Sciatic nerve (tissue), 2 donors: Measurements from ENCODE around the gene LTN1. TPM values are rescaled to one million over a fixed set of nuclear protein-coding genes. Genes with fewer than 3 reads are reported as not detected.
"Not testable (repeated sequence)": the region's sequence is repeated elsewhere in the genome, so short reads cannot be mapped to it uniquely, and the experiment has no call there.

Source experiments
- ATAC-seq: fragments of 200-7000 bp; cut with Tn5 transposase; one replicate; pipeline ENCODE4 v1.9.1; 2020; ENCODE audit warnings: mild to moderate bottlenecking, moderate library complexity
- DNase-seq: peaks from one replicate; pipeline ENCODE4 v3.0.0-alpha.2; 2020; ENCODE audit warnings: low spot score
- intact Hi-C: fragments of 100-400 bp; cut with DNase I; formaldehyde crosslinking; loops from one replicate; pipeline ENCODE4 v1.14.2; 2022
- total RNA-seq: library from RNA; stranded (reverse); fragmentation: NEBNext Ultra II Directional; extraction: Animal tissue kit (Norgen Biotek cat#: 25700); gene quantifications from one replicate; pipeline ENCODE4 v1.2.1, GENCODE V29; 2021
- donor health status: DM: no; HTN: no; CAD: no.
- donor health status: DM: no; HTN: no; CAD: no.

The LTN1 gene
- total RNA-seq, 1 donor from 2014 or later = 35.6 TPM

DNA sequence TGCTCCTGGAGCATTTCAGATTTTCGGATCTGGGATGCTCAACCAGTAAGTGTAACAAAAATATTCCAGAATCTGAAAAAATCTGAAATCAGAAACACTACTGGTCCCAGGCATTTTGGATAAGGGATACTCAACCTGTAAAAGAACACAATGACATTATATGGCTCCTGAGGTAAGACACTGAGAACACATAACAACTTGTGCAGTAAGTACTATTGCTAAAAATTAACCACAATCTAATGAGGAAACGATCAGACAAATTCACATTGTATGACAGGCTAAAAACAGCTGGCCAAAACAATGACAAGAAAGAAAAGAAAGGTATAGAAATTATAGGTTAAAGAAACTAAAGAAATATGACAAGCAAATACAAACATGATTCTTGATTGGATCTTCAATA lies 54.9 kb downstream of the LTN1 start:
- intact Hi-C loops = no loop called here
- ATAC-seq (no peak), DNase-seq (no peak)

DNA sequence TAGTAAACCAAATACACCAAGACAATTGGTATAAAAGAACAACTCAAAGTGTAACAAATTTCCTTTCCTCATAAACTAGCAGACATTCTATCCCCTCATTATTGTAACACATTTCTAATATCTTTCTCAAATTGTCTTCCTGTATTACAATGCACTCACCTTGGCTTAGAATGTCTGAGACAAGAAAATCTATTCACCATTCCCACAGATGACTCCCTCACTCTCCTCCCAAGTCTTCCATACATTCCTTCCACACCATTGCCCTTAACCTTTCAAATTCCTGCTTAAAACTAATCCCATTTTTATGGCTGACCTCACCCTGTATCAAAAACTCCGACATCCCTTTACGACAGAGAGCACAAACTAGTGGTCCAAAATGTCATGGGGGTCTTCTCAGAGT lies 56.0 kb downstream of the LTN1 start:
- intact Hi-C loops = no loop called here
- ATAC-seq = no peak

DNA sequence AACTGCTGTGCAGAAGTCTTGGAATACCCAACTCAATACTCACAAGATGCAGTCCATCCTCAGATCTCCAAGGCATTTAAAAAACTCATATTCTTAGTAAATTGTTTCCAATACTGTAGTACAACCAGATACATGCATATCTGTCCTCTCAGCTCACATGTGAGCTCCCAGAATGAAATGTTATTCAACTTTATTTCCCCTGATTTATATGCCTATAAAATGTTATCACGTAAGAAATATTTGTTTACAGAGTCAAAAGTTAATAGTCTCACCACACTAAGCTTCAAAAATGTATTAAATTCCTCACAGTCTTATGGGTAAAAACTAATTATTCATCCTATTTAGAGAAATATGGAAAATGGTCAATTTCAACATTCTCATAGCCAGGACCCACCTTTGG lies 56.6 kb downstream of the LTN1 start:
- intact Hi-C loops = no loop called here
- ATAC-seq (no peak), DNase-seq (no peak)

More for the DNA sequence above, 56.0 kb downstream of the LTN1 start:
- DNase-seq = no peak

DNA sequence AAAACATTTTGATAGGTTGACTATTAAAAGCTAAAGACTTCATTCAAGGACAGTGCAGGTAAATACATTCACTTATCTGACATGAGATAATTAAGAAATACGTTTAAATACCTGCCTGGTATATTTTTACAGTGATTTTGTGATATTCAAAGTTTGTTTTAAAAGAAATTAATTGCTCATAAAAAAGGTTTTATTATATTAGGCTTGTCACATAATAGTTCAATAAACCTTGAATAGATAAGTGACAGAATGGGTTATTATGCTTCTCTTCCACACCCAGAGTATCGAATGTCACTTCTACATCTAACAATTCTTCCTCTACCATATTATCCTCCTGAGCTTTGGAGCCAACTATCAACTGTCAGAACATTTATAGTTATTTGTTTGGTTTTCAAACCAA lies 60.0 kb downstream of the LTN1 start:
- DNase-seq = no peak
- ATAC-seq = no peak
- intact Hi-C loops = no loop called here

DNA sequence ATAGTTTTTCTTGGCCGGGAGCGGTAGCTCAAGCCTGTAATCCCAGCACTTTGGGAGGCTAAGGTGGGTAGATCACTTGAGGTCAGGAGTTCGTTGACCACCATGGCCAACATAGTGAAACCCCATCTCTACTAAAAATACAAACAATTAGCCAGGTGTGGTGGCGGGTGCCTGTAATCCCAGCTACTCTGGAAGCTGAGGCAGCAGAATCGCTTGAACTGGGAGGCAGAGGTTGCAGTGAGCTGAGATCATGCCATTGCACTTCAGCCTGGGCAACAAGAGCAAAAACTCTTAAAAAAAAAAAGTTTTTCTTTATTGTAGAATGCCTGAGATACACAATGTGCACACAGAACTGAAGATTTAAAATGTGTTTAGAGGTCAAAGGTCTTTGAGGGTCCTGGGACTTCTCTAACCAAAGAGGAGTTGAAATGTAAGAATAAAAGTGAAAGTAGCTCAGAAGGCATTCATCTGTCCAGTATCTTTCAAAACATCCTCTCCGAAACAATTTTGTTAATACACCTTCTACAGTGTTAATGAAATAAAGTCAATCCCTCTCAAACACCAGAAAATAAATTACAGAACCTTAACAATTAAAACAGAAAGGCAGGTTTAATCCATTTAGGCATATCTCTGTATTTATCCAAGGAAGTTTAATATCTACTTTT lies 60.8 kb downstream of the LTN1 start:
- DNase-seq, ATAC-seq, intact Hi-C loops: not testable (repeated sequence)

DNA sequence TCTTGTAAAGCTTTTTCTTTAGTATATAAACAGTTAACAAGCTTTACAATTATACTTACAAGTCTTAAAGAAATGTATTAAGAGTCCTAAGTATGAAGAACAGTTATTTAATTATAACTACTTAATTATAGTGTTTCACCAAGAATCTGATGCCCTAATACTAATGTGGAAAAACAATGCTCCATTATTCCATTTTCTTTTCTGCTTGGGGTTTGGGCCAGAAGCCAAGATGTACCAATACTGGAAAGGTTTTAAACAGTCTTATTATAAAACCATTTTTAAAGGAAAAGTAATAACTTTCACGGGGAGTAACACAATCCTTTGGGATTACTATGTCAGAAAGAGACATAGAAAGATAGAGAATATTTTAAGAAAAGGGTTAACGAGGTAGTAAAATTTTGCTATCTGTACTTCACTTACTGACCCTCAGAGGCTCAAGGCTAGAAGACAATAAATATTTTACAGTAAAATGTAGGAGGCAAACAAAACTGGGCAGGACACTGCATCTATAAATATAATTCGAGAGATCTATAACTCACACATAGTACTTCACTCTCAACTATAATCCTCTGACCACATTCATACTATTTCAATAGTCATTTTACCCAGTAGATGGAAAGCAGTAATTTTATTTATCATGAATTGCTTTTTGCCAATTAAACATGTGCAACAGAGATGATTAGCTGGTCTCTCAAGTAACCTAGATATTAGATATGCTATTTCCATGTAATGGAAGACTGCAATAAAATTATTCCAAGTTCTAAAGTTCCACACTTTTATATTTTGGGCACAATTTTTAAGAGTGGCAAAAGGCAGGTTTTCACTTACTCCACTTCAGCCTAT lies 63.9 kb downstream of the LTN1 start:
- ATAC-seq = no peak
- intact Hi-C loops = no loop called here
- DNase-seq = no peak

DNA sequence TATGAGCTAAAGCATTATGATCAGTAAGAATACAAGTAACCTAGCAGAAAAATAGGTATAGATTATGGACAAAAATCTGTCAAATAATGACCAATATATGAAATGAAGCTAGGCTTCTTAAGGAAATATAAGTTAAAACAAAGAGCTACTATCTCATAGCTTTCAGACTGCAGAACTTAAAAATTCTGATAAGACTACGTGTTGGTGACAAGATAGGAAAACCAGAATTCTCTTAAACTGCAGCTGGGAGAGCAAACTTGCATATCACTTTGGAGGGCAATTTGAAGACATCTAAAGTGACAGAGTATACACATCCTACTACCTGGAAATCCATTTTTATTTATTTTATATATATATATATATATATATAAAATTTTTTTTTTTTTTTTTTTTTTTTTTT lies 65.5 kb downstream of the LTN1 start:
- ATAC-seq = no peak
- DNase-seq = no peak
- intact Hi-C loops = no loop called here

DNA sequence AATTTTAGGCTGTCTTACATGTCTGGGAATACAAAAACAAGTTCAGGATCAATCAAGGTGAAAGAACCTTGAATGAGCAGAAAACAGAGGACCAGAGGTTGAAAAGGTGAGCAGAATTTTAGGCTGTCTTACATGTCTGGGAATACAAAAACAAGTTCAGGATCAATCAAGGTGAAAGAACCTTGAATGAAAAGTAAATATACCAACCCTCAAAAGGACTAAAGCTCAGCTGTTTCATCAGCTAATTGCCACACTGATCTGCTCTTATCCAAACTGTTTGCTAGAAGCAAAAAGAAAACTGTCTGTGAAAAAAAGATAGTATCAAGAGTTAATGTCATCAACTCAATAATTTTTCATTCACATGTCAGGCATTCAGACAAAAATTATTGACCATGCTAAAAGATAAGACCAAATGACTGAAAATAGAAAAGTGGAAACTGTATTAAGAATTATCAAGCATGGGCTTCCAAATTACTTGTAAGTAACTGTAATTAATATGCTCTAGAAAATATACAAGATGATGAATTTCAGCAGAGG lies 69.2 kb downstream of the LTN1 start:
- no peak for DNase-seq
- intact Hi-C loops = no loop called here
- no peak for ATAC-seq

DNA sequence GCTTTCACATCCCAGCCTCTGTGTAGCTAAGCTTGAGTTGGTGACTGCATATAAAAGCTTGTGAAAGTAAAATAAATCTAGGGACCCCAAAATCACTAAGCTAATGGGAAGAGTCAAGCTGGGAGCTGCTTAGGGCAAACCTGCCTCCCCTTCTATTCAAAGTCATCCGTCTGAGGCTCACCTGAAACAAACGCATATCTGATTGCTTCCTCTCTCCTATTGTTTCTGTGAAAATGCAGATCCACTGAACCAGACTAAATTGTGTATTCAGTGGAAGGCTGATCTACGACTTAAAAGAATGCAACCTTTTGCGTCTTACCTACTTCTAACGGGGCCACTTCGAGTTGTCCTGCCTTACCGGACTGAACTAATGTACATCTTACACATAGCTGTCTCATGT lies 70.3 kb downstream of the LTN1 start:
- intact Hi-C loops = no loop called here
- ATAC-seq (no peak), DNase-seq (no peak)

DNA sequence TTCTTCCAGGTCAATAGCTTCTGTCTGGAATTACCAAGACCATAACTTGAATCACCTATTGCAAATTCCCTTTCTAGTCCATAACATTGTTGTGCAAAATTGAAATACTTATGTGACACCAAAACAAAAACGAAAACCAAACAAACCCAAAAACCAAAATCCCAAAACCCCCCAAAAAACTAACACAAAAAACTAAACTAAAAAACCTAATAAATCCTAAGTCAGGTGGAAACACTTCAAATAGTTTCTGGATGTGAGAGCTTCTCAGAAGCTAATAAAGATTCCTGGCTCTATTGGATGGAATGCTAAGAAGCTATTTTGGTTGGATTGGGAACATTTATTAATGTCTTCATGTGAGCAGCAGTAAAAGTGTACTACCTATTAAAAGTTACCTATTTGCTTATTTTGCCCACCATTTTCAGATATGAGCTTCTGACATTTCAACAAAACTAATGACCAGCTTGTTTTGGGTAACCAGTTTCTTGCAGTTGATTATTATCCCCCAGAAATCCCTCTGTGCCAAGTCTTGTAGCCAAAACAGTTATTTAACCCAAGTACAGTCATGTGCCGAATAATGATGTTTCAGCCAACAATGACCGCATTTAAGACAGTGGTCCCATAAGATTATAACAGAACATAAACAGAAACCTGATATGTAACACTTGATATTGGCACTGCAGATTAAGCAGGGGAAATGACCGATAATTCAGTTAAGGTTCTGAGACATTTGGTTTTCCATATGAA lies 76.4 kb downstream of the LTN1 start:
- intact Hi-C loops = no loop called here
- peak; percentile 71 for ATAC-seq
- no peak for DNase-seq

DNA sequence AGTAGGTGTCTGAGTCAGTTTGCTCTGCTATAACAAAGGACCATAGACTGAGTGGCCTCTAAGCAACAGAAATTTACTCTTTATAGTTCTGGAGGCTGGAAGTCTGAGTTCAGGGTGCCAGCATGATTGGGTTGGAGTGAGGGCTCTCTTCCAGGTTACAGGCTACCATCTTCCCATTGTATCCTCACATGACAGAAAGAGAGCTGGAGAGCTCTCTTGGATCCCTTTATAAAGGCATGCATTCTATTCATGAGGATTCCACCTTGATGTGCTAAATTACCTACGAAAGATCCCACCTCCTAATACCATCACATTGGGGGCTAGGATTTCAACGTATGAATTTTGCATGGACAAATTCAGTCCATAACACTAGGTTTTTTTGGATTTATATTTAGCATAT lies 79.6 kb downstream of the LTN1 start:
- DNase-seq (no peak), ATAC-seq (no peak)
- intact Hi-C loops = no loop called here

DNA sequence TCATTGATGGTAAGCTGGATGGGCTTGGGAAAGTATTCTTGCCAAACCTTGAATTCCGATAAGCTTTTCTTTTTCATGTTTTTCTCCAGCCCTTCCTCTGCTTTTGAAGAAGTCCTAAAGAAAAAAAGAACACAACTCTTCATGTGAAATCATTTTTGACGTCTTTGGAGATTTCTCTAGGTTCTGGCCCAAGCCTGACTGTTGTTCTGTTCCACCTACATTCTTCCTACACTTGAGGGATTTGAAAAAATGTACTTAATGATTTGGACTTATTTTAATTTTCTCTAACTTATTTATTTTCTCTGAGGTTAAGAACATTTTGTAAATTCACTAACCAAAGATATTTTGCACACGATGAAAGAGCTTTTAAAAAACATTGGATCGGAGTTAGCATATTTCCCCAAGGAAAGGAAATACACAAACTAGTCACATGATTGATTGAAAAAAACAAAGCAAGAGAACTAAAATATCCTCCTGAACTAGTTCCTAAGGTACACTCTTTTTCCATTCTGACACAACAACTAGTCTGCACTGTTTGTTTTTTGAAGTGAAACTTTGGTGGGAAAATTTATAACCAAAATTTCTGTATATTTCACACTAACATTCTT lies 82.3 kb downstream of the LTN1 start:
- intact Hi-C loops = no loop called here
- no peak for DNase-seq
- peak; percentile 91 for ATAC-seq

DNA sequence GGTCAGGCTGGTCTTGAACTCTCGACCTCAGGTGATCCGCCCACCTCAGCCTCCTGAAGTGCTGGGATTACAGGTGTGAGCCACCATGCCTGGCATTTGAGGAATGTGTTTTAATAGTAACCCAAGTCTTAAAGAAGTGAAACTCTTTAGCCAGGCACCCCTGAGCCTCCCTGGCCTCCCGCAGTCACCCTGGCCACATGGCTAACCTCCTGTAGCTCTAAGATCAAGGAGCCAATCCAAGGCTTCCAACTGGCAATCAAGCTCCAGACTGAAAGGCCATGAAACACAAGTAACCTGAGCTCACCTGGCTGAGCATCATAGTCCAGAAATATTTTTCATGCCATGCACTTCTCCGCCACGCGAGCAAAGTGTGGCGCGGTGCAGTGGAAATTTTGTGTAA lies 84.3 kb downstream of the LTN1 start:
- intact Hi-C loops = no loop called here
- ATAC-seq = no peak

DNA sequence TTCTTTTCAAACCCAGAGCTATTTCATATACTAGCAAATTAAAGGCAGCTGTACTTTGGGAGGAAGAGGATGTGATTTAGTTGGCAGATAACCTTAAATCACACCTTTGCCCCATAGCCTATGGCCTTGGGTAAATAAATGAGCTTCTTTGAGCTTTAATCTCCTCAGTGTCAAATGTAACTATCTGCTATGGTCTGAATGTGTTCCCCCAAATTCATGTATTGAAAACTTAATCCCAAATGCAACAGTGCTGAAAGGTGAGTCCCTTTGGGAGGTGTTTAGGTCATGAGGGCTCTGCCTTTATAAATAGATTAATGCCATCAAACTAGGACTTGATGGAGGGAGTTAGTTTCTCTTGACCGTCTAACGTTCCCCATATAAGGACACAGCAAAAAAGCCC lies 85.8 kb downstream of the LTN1 start:
- no peak for ATAC-seq
- intact Hi-C loops = no loop called here
- DNase-seq = no peak

More for the DNA sequence above, 84.3 kb downstream of the LTN1 start:
- no peak for DNase-seq

DNA sequence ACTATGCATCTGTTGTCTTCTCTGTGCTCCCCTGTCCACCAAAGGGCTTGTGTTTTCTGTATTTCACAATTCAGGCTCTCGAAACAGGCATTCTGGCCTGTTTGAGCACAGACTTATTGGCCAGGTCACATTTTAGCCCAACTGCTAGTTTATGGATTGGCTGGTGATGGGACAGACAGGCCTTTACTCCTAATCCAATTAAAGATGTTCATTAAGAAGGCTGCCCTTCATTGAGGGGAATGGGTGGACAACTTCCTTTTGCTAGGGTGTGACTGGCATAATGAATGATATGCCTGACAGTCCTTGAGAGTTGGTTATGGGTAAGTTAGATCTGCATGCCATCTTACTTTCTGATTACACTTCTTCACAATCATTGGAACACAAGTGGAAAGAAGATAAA lies 86.4 kb downstream of the LTN1 start:
- intact Hi-C loops = no loop called here
- no peak for ATAC-seq
- DNase-seq = no peak

DNA sequence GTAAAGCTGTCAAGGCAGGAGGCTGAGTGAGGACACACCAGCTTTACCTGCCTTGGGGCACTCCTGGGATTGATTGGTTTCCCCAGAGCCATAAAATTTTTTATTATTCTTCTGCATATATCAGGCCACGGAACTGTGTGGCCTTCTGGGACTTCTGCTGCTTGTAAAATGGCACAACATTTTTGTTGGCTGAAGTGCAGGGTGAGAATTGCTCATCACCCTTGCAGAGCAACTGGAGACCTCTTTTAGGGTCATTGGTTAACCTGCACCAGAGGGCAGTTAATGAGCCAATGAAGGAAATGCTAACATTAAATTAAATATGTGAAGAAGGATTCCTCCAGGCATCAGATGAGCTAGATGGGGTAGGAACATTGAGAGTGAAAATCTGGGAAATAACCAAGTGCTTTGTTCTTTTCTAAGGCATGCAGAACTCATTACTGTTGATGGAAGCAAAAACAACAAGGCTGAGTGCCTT lies 87.7 kb downstream of the LTN1 start:
- DNase-seq (no peak), ATAC-seq (peak; percentile 65)
- intact Hi-C loops = no loop called here

DNA sequence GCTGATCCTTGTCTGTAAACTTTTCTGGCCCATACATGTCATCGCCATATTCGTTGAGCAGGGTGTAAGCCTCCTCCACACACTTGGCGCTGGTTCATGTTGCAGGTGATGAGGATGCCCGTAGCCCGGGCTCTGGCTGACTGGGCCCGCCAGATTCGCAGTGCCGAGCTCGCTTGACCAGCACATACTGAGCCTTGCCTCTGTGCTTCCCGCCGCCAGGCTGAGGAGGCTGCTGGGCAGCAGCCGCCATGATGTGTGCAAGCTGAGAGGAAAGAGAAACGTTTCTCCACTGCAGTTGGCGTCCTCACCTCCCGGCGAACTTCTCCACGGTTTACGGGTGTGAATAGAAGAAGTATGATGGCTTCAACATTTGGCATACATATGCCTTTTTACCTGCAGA lies 89.2 kb downstream of the LTN1 start:
- intact Hi-C loops = no loop called here
- no peak for ATAC-seq
- DNase-seq = no peak

DNA sequence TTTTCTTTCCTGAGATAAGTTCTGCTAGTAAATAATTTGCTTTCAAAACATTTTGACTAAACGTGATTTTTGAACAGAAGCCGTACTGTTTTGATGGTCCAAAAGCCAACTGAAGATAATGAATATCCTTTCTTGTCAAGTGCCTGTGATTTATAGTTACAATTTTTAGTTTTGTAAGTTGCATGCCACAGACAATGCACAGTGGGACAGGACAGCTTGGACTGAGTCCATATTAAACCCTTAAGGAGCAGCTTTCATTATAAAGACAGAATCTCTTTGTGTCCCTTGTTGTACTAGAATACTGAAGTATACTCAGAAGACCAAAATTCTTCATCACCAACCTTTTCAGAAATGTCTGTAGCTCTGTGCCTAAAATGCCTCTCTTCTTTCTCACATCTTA lies 92.2 kb downstream of the LTN1 start:
- DNase-seq (no peak), ATAC-seq (no peak)
- intact Hi-C loops = no loop called here

DNA sequence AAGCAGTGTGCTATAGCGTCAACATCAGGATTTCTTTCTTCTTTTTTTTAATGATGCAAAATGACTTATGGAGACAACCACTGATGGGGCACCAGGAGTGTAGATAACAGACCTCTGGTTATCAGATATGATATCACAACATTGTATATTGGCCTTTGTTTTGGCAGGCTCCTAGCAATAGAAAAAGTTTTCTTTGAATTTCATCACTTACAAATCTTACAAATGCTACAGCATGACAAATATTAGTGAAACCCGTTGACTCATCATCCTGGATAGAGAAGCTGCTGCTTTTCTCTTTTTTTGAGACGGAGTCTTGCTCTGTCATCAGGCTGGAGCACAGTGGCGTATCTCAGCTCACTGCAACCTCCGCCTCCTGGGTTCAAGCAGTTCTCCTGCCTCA lies 92.9 kb downstream of the LTN1 start:
- ATAC-seq (peak; percentile 44), DNase-seq (no peak)
- intact Hi-C loops = loop anchor here (2.0 kb wide), 1 partner anchor 75 kb away; no protein-coding TSS in a partner anchor
